Body of pancreas (tissue), 4 donors: ENCODE data around the gene CASP7.

ENCODE experiments used
- POLR2A ChIP-seq, 3 donors: fragments of 450-650 bp; IDR thresholded peaks; one replicate each; pipeline ENCODE4 v1.6.1; 2016; ENCODE audit warnings: antibody characterized with exemption in 3 of 3, mild to moderate bottlenecking in 2 of 3
- TF ChIP-seq, protein P1 (sequence below), 7 experiments: fragments of 450-650 bp in 4 of 7; fragments of 200-600 bp in 3 of 7; sonication (generic) in 3 of 7; IDR thresholded peaks; one replicate each; pipeline ENCODE4 v1.5.1; 2016 to 2019; ENCODE audit warnings: antibody characterized with exemption in 7 of 7

DNA sequence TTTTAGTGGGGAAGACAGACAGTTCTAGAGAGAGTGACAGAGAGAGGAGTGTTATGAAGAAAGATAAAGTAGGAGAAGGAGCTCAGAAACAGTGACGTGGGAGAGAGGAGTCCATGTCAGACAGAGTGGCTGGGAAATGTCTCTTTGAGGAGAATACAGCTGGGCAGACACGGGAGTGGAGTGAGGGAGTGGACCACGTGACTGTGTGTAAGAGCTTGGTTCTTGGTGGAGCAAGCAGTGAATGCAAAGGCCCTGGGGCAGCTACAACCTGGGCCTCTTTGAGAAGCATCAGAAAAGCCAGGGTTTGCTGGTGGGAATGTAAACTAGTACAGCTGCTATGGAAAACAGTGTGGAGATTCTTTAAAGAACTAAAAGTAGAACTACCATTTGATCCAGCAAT is 59.9 kb downstream of the CASP7 start:
- TF ChIP-seq, protein P1, sequence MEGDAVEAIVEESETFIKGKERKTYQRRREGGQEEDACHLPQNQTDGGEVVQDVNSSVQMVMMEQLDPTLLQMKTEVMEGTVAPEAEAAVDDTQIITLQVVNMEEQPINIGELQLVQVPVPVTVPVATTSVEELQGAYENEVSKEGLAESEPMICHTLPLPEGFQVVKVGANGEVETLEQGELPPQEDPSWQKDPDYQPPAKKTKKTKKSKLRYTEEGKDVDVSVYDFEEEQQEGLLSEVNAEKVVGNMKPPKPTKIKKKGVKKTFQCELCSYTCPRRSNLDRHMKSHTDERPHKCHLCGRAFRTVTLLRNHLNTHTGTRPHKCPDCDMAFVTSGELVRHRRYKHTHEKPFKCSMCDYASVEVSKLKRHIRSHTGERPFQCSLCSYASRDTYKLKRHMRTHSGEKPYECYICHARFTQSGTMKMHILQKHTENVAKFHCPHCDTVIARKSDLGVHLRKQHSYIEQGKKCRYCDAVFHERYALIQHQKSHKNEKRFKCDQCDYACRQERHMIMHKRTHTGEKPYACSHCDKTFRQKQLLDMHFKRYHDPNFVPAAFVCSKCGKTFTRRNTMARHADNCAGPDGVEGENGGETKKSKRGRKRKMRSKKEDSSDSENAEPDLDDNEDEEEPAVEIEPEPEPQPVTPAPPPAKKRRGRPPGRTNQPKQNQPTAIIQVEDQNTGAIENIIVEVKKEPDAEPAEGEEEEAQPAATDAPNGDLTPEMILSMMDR (IDR thresholded peaks at IDR 0.05): no peak
- TF ChIP-seq POLR2A (IDR thresholded peaks at IDR 0.05): no peak
